HS-5 (cell line): Measurements from ENCODE around the gene GPATCH3.
A peak's percentile ranks its signal among the peaks of the same experiment; 100 is the strongest.
"Not testable (repeated sequence)": the region's sequence is repeated elsewhere in the genome, so short reads cannot be mapped to it uniquely, and the experiment has no call there.

ENCODE experiments used
- DNase-seq: peaks from one replicate; pipeline ENCODE4 v3.0.0-alpha.2; 2012; ENCODE audit warnings: low read depth

The GPATCH3 gene

DNA sequence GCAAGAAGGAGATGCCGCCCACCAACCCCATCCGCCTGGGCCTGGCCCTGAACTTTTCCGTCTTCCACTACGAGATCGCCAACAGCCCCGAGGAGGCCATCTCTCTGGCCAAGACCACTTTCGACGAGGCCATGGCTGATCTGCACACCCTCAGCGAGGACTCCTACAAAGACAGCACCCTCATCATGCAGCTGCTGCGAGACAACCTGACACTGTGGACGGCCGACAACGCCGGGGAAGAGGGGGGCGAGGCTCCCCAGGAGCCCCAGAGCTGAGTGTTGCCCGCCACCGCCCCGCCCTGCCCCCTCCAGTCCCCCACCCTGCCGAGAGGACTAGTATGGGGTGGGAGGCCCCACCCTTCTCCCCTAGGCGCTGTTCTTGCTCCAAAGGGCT lies 36.6 kb downstream of the GPATCH3 start:
- DNase-seq, result no peak

DNA sequence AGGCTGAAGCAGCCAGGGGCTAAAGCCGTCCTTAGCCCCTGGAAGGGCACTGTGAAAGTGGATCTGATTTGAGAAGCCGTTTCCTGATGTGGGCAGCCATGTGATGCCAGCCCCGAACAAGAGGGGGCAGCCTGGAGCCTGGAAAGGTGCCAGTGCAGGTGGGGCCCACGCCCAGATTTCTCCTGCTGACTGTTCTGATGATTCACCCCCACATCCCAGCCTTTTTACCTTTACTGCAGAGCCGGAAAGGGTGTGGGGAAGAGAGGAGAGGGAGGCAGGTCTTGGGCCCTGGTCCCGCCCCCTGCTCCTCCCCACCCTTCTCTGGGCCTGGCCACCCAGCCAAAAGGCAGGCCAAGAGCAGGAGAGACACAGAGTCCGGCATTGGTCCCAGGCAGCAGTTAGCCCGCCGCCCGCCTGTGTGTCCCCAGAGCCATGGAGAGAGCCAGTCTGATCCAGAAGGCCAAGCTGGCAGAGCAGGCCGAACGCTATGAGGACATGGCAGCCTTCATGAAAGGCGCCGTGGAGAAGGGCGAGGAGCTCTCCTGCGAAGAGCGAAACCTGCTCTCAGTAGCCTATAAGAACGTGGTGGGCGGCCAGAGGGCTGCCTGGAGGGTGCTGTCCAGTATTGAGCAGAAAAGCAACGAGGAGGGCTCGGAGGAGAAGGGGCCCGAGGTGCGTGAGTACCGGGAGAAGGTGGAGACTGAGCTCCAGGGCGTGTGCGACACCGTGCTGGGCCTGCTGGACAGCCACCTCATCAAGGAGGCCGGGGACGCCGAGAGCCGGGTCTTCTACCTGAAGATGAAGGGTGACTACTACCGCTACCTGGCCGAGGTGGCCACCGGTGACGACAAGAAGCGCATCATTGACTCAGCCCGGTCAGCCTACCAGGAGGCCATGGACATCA lies 37.2 kb downstream of the GPATCH3 start, which contains the start of gene SFN:
SFN (plus strand) TSS at position 369 of the 904 bp plus-strand sequence; CDS start at position 433, 64 bp downstream.
- DNase-seq, result no peak

DNA sequence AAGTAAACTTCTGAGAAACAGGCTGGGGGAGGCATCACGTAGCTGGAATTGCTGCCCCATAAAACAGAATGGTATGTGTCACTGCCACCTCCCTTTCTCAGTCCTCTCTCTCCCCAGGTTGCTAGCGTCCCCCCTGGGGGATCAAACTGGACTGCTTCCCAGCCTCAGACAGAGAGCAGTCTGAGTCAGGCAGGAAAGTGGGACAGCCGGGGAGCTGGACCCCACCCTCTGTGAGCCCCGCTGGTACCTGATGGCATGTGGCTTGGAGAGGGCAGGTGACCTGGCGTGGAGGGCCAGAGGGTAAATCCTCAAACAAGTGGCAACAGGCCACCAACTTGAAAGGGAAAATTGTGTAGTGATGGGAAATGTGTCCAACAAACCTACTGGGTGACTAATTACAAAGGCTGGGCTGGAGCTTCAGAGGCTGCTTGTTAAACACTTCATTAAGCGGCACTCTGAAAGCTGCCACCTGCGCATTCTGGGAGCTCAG lies 38.3 kb downstream of the GPATCH3 start:
- no peak for DNase-seq

DNA sequence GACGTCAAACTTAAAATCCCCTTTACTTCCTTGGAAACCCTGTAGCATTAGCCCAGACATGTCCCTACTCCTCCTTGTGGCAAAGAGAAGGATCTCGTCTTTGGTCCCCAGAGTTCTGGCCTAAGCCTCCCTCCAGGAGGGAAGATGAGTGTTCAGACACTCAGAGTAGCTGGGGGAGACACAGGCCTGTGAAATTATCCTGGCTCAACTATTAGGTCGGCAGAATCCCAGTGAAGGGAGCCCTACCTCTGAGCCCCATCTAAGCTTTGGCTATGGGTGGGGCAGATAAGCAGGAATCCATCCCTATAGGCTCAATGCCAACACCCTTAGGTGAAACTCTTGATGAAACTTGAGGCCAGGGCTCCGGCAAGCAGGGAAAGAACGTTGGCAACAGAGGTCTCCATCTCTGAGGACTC lies 39.0 kb downstream of the GPATCH3 start:
- DNase-seq, result no peak

DNA sequence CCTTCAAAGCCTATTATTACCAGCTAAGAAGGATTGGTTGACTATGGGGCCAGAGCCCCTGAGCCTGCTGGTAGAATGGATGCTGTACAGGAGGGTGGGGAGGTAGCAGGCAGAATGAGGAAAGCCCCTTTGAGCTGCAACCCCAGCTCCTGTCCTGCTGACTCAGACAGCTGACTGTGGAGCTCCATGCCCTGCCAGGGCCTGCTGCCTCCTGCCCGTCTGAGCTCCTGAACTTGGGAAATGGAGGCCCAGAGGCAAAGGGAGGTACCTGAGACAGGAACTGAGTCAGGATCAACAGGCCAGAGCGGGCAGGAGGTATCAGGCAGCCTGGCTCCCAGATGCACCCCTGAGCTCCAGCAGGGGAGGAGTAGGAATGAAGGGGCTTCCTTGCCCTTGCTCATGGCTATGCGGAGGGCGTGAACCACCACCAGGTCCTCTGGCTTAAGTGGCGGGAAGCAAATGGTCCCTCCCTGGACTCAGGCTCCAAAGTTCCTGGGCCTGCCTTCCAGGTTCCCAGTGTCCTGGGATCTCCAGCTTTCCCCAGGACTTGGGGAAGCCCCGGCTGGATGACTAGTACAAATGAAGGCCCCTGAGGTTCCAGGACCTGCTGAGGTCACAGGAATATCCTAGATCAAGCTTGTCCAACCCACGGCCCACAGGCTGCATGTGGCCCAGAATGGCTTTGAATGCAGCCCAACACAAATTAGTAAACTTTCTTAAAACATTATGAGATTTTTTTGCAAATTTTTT lies 41.2 kb downstream of the GPATCH3 start:
- DNase-seq, result no peak

DNA sequence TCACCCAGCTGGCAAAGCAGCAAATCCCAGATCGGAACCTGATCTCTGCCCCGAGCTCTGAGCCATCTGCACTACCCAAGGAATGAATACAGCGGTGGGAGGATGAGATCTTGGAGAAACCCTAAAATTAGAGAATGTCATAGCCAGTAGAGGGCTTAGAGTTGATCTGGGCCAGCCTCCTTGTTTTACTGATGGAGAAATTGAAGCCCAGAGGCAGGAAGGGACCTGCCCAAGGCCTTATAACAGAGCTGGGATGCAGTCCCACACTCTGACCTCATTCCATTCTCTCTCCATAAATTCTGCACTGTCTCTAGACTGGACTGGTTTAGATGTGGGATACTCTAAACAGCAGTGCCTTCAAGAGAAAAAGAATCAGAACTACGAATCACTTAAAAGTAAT lies 42.1 kb downstream of the GPATCH3 start:
- no peak for DNase-seq

DNA sequence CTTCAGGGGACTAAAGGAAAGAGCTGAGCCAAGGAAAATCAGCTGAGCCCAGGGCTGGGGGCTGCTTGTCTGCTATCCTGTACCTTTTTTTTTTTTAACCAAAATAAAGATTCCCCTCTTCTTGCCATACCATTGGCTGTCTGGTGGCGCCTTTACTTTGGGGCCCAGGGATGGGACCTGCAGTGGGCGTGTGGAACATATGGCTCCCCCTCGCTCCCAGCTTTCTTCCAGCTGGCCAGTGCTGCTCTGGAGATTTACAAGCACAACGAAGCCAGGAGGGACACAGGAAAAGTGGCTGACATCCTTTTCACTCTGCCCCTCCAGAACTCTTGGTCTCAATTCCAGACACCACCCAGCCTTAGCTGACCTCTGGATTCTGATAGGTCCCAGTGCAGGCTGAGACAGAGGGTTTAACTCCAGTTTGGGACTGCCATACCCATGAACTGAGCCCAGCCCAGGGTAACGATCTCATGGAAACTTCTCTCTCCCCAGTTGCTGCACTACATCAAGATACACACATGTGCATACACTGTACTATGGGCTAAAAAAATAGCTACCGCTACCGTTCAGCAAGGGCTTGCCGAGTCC lies 42.7 kb downstream of the GPATCH3 start:
- DNase-seq, result no peak

DNA sequence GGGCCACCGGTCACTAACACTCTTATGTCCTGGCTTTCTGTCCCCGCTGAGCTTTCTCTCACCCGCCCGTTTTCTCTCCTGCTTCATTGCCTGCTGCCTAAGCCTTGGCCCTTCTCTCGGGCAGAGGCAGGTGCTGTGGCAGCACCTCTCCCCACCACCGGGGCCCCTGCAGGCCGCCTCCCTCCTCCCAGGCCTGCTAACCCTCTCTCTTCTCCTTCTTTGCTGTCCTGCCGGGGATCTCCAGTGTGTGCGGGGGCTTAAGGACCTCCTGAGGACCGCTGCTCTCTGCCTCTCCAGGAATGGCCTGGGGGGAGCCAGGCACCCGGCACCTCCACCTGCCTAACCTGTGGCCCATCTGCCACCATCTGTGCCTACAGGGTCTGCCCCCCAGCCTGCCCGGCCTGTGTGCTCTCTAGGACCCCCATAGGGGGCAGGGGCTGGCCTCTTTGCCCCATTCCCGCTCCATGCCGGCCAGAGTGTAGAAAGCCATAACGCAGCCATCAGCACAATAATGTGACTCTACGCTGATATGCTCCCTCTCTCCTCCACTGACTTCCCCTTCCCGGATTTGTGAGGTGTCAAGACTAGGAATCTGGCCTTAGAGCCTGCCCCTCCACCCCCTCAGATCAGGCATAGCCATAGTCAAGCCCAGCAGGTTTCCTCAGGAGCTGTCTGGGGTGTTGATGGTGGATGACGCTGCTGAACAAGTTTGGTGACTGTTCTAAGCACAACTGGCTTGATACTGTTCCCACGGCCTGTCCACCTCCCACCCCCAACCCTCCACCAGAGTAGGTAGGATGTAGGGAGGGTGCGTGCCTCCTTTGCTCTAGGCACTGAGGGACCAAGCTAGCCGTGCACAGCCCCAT lies 43.4 kb downstream of the GPATCH3 start:
- no peak for DNase-seq

DNA sequence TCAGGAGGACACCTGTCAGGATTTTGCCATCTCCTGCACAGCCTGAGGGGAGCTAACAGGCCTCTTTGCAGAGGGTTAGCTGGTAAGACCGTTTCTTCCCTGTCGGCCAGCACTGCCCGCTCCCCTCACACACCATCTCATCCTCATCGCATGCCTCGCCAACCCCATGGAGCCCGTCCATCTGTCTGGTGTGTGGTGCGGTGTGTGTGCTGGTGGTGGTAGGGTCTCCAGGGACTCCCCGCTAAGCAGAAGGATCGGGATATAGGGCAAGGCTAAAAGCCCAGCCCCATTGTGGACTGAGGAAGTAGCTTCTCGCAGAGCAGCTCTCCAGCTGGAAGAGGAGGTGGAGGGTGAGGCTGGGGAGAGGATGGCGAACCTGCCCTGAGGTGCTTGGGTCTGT lies 44.1 kb downstream of the GPATCH3 start:
- no peak for DNase-seq

DNA sequence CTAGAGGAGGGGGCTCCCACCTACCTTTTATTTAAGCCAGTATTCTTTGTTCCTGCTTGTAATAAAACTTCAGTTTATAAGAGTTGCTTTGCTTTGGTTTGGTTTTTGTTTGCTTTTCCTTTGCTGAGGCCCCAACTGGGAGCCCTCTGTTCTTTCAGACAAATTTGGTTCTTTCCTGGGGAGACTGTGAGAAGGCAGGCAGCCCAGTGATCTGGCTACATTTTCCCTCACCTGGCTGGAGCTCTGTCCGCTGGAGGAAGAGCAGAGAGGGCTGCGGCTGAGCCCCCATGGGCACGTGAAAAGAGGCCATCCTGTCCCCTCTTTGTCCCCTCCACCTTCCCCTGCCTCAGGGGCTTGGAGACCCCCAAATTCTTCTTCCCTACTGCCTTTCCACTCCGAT lies 44.6 kb downstream of the GPATCH3 start:
- no peak for DNase-seq

DNA sequence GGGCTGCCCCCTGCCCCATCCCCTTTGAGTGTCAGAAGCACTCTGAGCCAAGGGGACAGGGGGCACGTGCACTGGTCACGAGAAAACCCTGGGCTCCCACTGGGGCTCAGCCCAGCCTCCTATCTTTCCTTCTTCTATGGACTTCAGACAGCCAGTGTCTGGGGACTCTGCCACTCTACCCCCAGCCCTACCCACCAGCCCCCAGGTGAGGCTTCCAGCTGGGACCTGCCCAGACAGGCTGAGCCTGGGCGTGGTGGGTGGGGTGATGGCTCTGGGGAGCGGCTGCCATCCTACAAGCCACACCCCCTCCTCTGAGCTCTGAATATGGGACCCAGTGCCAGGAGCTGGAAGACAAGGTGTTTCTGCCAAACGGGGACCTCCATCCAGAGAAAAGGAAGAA lies 45.4 kb downstream of the GPATCH3 start:
- no peak for DNase-seq

DNA sequence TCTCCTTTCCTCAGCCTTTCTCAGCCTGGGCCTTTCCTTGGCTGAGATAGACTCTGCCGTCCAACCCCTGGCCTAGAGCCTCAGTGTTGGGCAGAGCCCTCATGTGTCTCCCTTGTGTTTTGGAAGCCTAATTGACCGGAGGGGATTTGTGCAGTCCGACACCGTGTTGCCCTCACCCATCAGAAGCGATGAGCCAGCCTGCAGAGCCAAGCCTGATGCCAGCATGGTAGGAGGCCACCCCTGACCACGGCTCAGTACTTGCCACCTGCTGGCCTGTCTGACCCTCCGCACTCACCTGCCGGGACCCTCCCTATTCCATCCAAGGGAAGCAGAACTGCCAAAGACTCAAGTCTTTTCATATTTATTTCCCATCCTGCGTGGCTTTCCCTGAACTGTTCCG lies 46.7 kb downstream of the GPATCH3 start:
- no peak for DNase-seq

DNA sequence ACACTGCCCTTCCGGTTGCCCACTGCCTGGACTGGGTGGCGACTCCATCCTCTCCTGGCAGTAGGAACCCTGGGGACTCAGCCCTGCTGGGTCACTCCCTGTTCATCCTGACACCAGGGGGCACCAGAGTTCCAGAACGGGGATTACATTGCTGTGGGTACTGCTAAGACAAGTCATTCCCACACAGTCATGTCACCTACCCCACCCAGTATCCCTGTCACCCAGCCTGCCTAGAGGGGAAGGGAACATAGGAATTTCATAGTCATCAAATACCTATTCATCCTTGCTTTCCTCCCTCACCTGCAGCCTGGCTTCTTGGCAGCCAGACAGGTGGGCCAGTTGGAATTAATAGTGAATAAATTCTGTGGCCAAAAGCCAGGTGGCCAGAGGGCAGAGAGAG lies 47.1 kb downstream of the GPATCH3 start:
- DNase-seq, result peak; percentile 59

DNA sequence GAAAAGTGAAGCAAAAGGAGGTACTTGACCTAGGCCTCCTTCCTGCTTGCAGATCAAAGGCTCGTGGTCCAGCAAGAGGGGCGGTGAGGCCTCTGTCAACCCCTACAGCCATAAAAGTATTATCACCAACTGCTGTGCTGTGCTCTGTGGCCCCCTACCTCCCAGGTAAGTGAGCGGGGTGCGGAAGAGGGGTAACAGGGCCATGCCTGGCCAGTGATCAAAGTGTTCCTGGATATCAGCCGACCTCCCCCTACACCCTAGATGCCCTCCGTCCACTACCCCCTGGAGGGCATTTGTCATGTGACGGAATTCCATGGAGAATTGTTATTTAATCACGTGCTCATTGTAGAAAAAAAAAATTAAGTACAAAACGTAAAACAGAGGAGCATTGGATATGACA lies 47.6 kb downstream of the GPATCH3 start:
- DNase-seq, result no peak

DNA sequence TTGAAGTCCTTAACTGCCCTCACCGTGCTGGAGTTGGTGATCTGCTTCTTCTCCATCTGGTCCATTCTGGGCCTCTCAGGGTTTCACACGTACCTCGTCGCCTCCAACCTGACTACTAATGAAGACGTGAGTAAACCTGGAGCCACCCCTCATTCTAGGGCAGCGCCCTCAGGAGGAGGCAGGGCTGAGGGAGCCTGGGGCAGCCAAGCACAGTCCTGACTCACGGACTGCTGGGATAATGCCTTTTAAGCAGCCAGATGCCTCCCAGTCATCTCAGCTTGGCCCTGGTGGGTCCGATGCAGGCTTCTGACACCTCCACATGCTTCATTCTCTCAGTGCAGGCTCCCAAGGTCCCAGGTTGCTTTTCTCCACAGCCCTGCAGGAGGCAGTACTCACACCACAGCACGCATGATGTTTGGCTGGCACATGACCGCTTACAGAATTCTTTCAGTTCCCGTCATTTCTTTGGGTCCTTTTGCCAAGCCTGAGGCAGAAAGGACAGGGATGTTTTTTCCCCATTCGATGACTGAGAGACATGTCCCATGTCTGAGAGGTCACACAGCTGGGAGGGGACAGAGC lies 49.1 kb downstream of the GPATCH3 start:
- DNase-seq, result no peak

DNA sequence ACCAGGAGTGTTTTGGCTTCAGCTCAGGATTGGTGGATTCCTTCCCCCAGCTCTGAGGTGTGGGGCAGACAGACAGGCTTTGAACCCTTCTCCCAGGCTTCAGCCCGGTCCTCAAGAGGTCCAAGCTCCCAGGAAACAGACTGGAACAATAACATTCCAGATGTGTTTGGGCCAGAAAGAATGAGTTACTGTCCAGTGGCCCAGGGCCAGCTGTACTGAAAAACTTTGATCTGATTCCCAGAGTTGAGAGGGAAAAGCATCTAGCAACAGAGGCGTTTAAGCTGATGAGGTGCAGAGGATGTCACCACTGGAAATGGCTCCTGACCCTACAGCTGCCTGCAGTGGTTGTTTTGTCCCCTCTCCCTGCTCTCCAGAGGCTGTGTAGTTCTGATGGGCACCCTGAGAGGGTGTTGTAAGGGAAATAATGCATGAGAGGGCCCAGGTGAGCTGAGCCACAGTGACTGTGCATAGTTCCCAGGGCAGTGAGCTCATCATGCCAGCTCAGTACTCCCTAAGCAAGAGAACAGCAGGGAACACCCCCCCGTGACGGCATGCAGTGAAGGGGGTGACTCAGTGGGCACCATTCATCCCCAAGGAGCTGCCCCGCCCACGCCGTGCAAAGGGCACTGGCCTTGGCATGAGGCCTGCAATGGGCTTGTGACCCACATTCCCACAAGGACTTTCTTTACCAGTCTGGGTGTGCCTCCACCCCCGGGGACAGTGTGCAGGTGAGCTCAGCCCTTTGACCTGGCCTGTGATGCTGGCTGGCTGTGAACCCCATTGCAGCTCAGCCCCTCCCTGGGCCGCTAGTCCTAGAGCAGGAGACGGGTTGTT lies 51.1 kb downstream of the GPATCH3 start:
- peak; percentile 78 for DNase-seq

DNA sequence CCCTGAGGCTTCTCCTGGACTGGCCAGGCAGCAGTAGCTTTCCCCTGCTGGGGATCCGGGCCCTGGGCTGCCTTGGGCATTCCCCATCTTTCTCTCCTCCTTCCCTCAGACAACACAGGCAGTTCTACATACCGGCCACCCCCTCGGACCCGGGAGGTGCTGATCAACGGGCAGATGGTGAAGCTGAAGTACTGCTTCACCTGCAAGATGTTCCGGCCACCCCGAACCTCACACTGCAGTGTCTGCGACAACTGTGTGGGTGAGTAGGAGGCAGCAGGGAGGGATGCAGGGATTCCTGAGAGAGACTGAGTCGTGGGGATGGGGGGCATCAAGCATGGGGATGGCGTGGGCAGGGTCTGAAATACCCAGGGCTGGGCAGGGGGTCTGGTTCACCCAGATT lies 51.8 kb downstream of the GPATCH3 start:
- DNase-seq, result no peak

DNA sequence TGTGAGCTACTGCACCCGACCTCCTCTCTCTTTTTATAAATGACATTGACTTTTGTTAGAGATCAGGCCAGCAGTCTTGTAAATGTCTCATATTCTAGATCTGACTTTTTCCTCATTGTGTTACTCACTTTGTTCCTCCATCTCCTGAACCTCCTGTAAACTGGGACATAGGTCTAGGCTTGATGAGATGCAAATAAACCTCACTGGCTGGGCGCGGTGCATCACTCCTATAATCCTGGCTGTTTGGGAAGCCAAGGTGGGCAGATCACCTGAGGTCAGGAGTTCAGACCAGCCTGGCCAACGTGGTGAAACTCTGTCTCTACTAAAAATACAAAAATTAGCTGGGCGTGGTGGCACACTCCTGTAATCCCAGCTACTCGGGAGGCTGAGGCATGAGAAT lies 52.4 kb downstream of the GPATCH3 start:
- DNase-seq, result not testable (repeated sequence)

DNA sequence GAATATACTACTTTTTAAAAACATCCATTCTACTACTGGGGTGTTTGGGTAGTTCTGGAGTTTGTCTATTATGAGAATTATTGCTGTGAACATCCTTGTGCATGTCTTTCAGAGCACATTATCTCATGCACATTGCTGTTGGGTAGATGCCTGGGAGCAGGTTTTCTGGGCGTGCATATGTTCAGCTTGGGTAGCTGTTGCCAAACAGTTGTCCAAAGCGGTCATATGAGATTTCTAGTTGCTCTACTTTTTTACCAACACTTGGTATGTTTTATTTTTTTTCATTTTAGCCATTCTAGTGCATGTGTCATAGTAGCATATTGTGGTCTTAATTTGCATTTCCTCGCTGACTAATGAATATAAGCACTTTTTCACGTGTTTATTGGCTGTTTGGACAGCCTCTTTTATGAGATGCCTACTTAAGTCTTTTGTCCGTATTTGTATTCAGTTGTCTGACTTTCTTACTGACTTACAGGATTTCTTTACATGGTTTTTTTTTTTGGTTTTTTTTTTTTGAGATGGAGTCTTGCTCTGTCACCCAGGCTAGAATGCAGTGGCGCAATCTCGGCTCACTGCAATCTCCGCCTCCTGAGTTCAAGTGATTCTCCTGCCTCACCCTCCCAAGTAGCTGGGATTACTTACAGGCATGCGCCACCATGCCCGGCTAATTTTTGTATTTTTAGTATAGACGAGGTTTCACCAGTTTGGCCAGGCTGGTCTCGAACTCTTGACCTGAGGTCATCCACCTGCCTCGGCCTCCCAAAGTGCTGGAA lies 55.7 kb downstream of the GPATCH3 start:
- DNase-seq, result no peak
